Measurements from ENCODE around the gene IL1R2.

DNA sequence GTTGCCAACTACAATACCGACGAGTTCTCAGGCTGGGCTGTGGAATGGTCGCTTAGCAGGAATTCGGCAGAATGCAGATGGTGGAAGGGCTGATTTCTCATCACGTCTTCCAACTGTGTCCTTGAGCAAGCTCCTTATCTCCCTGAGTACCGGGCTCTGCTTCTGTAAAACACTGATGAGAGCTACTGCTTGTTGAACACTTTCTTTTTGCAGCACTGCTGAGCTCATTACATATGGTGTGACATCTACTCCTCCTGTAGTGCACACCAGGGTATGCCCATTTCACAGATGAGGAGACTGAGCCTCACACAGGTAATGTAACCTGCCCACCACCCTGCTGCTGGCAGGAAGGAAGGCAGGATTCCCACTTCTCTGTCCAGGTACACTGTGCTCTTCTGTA is 8.3 kb downstream of the IL1R2 start:
- no peak for TF ChIP-seq EZH2phosphoT487 (IDR thresholded peaks at IDR 0.05; ENCODE audit: unreplicated experiment)
- TF ChIP-seq, protein P1, sequence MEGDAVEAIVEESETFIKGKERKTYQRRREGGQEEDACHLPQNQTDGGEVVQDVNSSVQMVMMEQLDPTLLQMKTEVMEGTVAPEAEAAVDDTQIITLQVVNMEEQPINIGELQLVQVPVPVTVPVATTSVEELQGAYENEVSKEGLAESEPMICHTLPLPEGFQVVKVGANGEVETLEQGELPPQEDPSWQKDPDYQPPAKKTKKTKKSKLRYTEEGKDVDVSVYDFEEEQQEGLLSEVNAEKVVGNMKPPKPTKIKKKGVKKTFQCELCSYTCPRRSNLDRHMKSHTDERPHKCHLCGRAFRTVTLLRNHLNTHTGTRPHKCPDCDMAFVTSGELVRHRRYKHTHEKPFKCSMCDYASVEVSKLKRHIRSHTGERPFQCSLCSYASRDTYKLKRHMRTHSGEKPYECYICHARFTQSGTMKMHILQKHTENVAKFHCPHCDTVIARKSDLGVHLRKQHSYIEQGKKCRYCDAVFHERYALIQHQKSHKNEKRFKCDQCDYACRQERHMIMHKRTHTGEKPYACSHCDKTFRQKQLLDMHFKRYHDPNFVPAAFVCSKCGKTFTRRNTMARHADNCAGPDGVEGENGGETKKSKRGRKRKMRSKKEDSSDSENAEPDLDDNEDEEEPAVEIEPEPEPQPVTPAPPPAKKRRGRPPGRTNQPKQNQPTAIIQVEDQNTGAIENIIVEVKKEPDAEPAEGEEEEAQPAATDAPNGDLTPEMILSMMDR (conservative IDR thresholded peaks at IDR 0.05; ENCODE audit: low read depth in 2 of 2): no peak
- TF ChIP-seq POLR2AphosphoS5 (IDR thresholded peaks at IDR 0.05; ENCODE audit: low read depth): no peak
- TF ChIP-seq REST (IDR thresholded peaks at IDR 0.05; ENCODE audit: unreplicated experiment): no peak
- no peak for TF ChIP-seq ETS1 (IDR thresholded peaks at IDR 0.05)
- TF ChIP-seq JUNB (IDR thresholded peaks at IDR 0.05; ENCODE audit: unreplicated experiment): no peak
- no peak for TF ChIP-seq EZH2 (IDR thresholded peaks at IDR 0.05; ENCODE audit: low read depth, unreplicated experiment)
- no peak for TF ChIP-seq ZNF114 (CRISPR knock-in tag; IDR thresholded peaks at IDR 0.05)
- no peak for TF ChIP-seq CREB1 (CRISPR knock-in tag; IDR thresholded peaks at IDR 0.05; ENCODE audit: low read depth)
- TF ChIP-seq ZNF331 (CRISPR knock-in tag; IDR thresholded peaks at IDR 0.05; ENCODE audit: low read depth): no peak
- no peak for TF ChIP-seq NANOG (IDR thresholded peaks at IDR 0.05; ENCODE audit: borderline replicate concordance)

Measured in GM23338 (cell line).